ENCODE results near the gene ESYT1. TPM values are rescaled to one million over a fixed set of nuclear protein-coding genes. Genes with fewer than 3 reads are reported as not detected.

The ESYT1 gene
- total and polyA plus RNA-seq, 9 of the 15 experiments (the other 6 are each of a cell fraction or from before 2014, with no cell fraction given), result 132 to 420 (median 164) TPM

DNA sequence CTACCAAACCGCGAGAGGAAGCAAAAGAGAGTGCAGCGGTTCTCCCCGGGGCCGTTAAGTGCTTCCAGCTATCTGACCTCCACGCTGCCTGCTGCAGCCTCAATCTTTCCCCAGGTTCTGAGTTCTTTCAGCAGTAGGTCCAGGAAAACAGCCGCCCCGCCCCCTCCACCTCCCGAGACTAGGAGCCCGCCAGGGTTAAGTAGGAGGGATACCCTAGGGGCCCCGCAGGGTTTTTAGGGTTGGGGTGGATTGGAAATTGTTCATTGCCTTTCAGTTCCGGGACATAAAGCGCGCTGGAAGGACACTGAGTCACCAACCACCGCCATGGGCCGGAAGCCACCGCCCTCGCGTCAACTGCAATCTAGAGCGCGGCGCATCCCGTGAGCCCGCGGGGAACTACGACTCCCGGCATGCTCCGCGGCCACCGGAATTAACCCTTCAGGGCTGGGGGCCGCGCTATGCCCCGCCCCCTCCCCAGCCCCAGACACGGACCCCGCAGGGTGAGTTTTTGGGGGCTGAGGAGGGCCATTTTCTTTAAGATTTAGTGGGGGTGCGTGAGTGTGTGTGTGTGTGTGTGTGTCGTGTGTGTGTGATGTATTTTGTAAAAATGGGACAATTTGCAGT is 24.2 kb downstream of the ESYT1 start, which contains the start of gene MYL6B (continued):
- TF ChIP-seq ZBTB7A (IDR thresholded peaks at IDR 0.05; ENCODE audit: borderline replicate concordance, control insufficient read depth, low read depth, low read length) (peak; percentile 98), SETDB1 (IDR thresholded peaks at IDR 0.05; ENCODE audit: low read length) (no peak), SREBF1 (IDR thresholded peaks at IDR 0.05; ENCODE audit: borderline replicate concordance, low read depth, low read length) (no peak), CEBPG (CRISPR knock-in tag; IDR thresholded peaks at IDR 0.05) (no peak; the same call in 1 of the 2 replicates), CEBPG (tag; conservative IDR thresholded peaks at IDR 0.05 in 1 of 2, IDR thresholded peaks at IDR 0.05 in 1 of 2) (no peak), KDM5B (IDR thresholded peaks at IDR 0.05; ENCODE audit: insufficient replicate concordance, low read depth, low read length) (peak; percentile 63), GABPA (tag; conservative IDR thresholded peaks at IDR 0.05; ENCODE audit: low read depth) (peak; percentile 94), JUN (IDR thresholded peaks at IDR 0.05; ENCODE audit: borderline replicate concordance, low read depth, low read length) (peak; percentile 78; the same call in 1 of the 2 replicates), JUN (CRISPR knock-in tag; IDR thresholded peaks at IDR 0.05; ENCODE audit: borderline replicate concordance) (no peak), NR2C2 (CRISPR knock-in tag; IDR thresholded peaks at IDR 0.05) (peak; percentile 86), NR2C2 (tag; IDR thresholded peaks at IDR 0.05) (peak; percentile 97), BHLHE40 (IDR thresholded peaks at IDR 0.05; ENCODE audit: low read length) (peak; percentile 93), PHB2 (IDR thresholded peaks at IDR 0.05; ENCODE audit: low read depth) (no peak), HMGN3 (IDR thresholded peaks at IDR 0.05; ENCODE audit: borderline replicate concordance, extremely low read depth, insufficient read length, low read depth, low read length) (peak; percentile 86), TBP (optimal IDR thresholded peaks at IDR 0.05; ENCODE audit: low read depth, low read length) (peak; percentile 84), FOXK1 (CRISPR knock-in tag; IDR thresholded peaks at IDR 0.05; ENCODE audit: borderline replicate concordance) (no peak), NR2C1 (IDR thresholded peaks at IDR 0.05) (peak; percentile 90), NR2C1 (tag; IDR thresholded peaks at IDR 0.05) (peak; percentile 92), ELF4 (CRISPR knock-in tag; IDR thresholded peaks at IDR 0.05) (0 out of 2 replicates have a peak, but pooled peaks have one; percentile 16), EHMT2 (IDR thresholded peaks at IDR 0.05) (no peak), RBM25 (IDR thresholded peaks at IDR 0.05; ENCODE audit: low read depth, low read length, severe bottlenecking) (no peak)
- TF ChIP-seq, protein P1, sequence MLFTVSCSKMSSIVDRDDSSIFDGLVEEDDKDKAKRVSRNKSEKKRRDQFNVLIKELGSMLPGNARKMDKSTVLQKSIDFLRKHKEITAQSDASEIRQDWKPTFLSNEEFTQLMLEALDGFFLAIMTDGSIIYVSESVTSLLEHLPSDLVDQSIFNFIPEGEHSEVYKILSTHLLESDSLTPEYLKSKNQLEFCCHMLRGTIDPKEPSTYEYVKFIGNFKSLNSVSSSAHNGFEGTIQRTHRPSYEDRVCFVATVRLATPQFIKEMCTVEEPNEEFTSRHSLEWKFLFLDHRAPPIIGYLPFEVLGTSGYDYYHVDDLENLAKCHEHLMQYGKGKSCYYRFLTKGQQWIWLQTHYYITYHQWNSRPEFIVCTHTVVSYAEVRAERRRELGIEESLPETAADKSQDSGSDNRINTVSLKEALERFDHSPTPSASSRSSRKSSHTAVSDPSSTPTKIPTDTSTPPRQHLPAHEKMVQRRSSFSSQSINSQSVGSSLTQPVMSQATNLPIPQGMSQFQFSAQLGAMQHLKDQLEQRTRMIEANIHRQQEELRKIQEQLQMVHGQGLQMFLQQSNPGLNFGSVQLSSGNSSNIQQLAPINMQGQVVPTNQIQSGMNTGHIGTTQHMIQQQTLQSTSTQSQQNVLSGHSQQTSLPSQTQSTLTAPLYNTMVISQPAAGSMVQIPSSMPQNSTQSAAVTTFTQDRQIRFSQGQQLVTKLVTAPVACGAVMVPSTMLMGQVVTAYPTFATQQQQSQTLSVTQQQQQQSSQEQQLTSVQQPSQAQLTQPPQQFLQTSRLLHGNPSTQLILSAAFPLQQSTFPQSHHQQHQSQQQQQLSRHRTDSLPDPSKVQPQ (CRISPR knock-in tag; IDR thresholded peaks at IDR 0.05; ENCODE audit: borderline replicate concordance), result no peak
- TF ChIP-seq, protein P2, sequence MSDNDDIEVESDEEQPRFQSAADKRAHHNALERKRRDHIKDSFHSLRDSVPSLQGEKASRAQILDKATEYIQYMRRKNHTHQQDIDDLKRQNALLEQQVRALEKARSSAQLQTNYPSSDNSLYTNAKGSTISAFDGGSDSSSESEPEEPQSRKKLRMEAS (CRISPR knock-in tag; IDR thresholded peaks at IDR 0.05), result 0 out of 2 replicates have a peak, but pooled peaks have one; percentile 5
- TF ChIP-seq, protein P3, sequence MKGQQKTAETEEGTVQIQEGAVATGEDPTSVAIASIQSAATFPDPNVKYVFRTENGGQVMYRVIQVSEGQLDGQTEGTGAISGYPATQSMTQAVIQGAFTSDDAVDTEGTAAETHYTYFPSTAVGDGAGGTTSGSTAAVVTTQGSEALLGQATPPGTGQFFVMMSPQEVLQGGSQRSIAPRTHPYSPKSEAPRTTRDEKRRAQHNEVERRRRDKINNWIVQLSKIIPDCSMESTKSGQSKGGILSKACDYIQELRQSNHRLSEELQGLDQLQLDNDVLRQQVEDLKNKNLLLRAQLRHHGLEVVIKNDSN (CRISPR knock-in tag; IDR thresholded peaks at IDR 0.05), result no peak
- TF ChIP-seq, protein P4, sequence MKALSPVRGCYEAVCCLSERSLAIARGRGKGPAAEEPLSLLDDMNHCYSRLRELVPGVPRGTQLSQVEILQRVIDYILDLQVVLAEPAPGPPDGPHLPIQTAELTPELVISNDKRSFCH (CRISPR knock-in tag; IDR thresholded peaks at IDR 0.05), result no peak
- TF ChIP-seq, protein P4 (tag; IDR thresholded peaks at IDR 0.05), result no peak

Measured in K562 (cell line).